Measurements from ENCODE around the gene PTGS2. TPM values are rescaled to one million over a fixed set of nuclear protein-coding genes. Genes with fewer than 3 reads are reported as not detected.
"Not testable (repeated sequence)": the region's sequence is repeated elsewhere in the genome, so short reads cannot be mapped to it uniquely, and the experiment has no call there.

The PTGS2 gene
- total and polyA plus RNA-seq, 2 donors = 14.0 to 31.3 TPM

DNA sequence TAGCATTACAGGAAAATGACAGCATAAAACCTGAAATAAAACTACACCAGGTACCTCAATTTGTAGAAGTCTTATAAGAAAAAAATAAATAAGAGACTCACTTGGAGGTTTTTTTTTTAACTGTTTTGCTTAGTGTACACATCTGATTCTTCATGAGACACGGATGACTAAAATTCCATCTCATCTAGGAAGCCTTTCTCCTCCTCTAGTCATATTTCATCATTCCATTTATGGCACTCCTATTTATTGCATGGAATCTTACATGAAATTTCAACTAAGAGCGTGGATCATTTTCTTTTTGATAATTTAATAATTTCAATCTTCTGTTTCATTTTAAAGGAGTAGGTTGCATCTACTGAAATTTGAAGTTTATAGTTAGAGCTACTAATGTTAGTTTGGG, 1.6 kb upstream of the PTGS2 start:
- Histone ChIP-seq H3K27ac (ENCODE audit: low read depth) (no peak overlapping the region), H3K4me3 (ENCODE audit: low read depth, low read length) (no peak overlapping the region)

DNA sequence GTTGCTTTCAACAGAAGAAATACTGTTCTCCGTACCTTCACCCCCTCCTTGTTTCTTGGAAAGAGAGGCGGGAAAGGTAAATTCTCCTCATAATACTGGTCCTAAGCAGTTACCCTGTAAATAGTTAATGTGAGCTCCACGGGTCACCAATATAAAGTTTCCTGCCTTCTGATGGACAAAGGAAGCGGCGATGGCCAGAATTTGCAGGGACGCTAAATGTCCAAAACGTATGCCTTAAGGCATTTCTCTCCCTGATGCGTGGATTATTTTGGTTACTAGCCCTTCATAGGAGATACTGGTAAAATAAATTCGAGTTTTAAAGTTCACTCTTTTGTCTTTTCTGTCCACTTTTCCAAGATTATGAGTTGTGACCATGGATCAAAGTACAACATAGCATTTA, 898 bp upstream of the PTGS2 start:
- Histone ChIP-seq H3K27ac (ENCODE audit: low read depth) (no peak overlapping the region), H3K4me1 (ENCODE audit: insufficient read depth) (no peaks in the 10 kb centered on the region), H3K4me3 (ENCODE audit: low read depth, low read length) (peak overlapping the region; percentile 61), H3K36me3 (ENCODE audit: insufficient read depth) (no peaks in the 10 kb centered on the region)
- DNase-seq (ENCODE audit: extremely low spot score) = no peak
- 6% methylated on average over 9 of the region's 9 CpGs for WGBS

More for the DNA sequence above, 1.6 kb upstream of the PTGS2 start:
- DNase-seq (ENCODE audit: extremely low spot score) = no peak
- Histone ChIP-seq H3K4me1 (ENCODE audit: insufficient read depth) (no peaks in the 10 kb centered on the region), H3K36me3 (ENCODE audit: insufficient read depth) (no peaks in the 10 kb centered on the region)
- WGBS = 32% methylated on average over 2 of the region's 2 CpGs

DNA sequence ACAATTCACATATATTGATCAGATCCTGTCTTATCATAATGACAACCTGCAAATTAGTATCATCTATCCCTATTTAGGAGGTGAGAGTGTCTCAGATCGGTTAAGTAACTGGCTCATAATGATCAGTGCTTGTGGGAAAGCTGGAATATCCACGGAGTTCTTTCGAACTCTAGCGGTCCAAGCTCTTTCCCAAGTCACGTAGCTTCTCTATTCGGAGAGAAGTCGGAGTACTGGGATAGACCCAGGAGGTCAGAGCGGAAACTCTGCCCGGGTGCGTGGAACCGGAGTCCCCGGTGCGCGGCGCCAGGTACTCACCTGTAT, 339 bp downstream of the PTGS2 start:
- Histone ChIP-seq H3K4me1 (ENCODE audit: insufficient read depth) (no peaks in the 10 kb centered on the region), H3K27ac (ENCODE audit: low read depth) (peak overlapping the region; percentile 83), H3K36me3 (ENCODE audit: insufficient read depth) (peaks cover 3% of the 10 kb centered on the region), H3K4me3 (ENCODE audit: low read depth, low read length) (peak overlapping the region; percentile 61)
- whole genome bisulfite sequencing = under 1% methylated on average over 15 of the region's 15 CpGs
- no peak for DNase-seq (ENCODE audit: extremely low spot score)

DNA sequence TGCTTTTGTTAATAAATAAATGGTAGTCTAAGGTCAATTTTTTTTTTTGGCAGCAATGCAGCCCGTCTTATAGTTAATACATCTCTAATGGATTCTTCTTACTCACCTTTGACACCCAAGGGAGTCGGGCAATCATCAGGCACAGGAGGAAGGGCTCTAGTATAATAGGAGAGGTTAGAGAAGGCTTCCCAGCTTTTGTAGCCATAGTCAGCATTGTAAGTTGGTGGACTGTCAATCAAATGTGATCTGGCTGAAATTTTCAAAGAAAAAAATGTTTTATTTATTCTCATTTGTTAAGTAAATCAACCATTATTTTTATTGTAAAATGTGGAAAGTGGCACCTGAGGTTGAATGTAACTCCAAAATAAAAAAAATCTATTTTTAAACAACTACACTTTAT, 2.1 kb downstream of the PTGS2 start:
- Histone ChIP-seq H3K36me3 (ENCODE audit: insufficient read depth) (peaks cover 6% of the 10 kb centered on the region), H3K4me1 (ENCODE audit: insufficient read depth) (no peaks in the 10 kb centered on the region), H3K27ac (ENCODE audit: low read depth) (no peak overlapping the region), H3K4me3 (ENCODE audit: low read depth, low read length) (no peak overlapping the region)
- DNase-seq (ENCODE audit: extremely low spot score) = no peak
- 75% methylated on average over 2 of the region's 2 CpGs for WGBS

DNA sequence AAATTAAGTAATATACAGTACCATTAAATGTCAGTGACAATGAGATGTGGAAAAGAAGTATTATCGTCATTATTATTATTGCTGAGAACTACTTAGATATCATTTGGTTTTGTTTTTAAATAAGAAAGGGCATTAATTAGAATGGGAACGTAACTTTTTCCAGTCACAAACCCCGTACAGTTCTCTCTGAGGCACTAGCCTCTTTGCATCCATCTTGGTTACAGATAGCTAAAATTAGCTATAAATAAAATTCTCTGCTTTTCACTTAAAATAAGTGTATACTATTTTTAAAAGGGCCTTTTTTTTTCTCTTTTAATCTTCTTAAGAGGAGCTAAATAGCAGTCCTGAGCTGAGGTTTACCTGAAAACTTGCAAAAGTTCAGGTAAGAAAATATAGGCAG, 7.6 kb downstream of the PTGS2 start:
- H3K4me3 ChIP-seq (ENCODE audit: low read depth, low read length) = no peak overlapping the region
- DNase-seq (ENCODE audit: extremely low spot score) = no peak
- WGBS = 94% methylated on average over 3 of the region's 3 CpGs
- no peak overlapping the region for H3K27ac ChIP-seq (ENCODE audit: low read depth)
- H3K4me1 ChIP-seq (ENCODE audit: insufficient read depth) = no peaks in the 10 kb centered on the region
- peaks cover 6% of the 10 kb centered on the region for H3K36me3 ChIP-seq (ENCODE audit: insufficient read depth)

DNA sequence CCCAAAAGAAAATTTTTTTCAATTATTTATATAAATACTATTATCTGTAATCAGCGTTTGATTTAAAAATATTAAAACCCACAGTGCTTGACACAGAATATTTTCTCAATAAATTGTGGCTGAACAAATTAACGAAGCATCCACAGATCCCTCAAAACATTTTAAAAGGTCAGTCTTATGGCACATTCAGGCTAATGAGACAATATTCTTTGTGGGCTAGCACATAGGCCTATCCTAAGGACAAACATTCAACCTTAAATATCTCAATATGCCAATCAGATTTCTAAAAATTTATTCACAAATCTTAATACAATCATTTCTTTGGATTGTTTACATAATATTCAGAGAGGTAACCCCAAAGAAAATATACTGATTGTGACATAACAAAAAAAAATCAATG, 8.1 kb downstream of the PTGS2 start:
- DNase-seq (ENCODE audit: extremely low spot score) = no peak
- H3K4me1 ChIP-seq (ENCODE audit: insufficient read depth) = no peaks in the 10 kb centered on the region
- H3K4me3 ChIP-seq (ENCODE audit: low read depth, low read length) = no peak overlapping the region
- H3K36me3 ChIP-seq (ENCODE audit: insufficient read depth) = peaks cover 6% of the 10 kb centered on the region
- 89% methylated on average over 2 of the region's 2 CpGs for WGBS
- no peak overlapping the region for H3K27ac ChIP-seq (ENCODE audit: low read depth)

DNA sequence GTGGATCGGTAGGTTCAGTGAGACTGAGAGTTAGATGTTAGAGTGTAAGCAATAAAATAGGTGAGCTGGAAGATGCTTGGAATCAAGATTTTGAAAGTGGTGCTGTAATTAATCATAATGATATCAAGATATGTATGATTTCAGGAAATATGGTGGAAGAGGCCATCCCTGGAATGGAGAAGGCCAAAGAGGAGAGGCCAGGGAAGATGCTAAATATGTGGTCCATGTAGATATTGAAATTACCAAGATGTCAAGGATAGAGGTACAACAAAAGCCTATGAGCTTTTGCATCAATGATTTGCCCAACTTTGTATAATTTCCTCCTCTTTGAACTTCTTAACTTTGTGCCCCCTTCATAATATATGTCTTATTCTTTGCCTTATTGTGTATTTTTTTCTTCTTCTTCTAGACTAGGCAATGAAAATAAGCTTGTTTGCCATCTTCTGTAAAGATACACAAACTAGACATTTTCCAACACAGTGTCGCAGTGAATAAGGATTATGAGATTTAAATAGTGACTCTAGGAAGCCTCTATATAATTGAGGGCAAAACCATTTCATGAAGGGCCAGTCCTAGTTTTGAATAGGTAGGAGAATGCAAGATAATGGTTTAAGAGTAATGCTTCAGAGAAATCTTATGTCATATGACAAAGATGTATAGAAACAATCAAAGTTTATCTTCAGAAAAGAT, 8.9 kb downstream of the PTGS2 start:
- Histone ChIP-seq H3K27ac (ENCODE audit: low read depth) (no peak overlapping the region), H3K4me3 (ENCODE audit: low read depth, low read length) (no peak overlapping the region), H3K4me1 (ENCODE audit: insufficient read depth) (no peaks in the 10 kb centered on the region), H3K36me3 (ENCODE audit: insufficient read depth) (peaks cover 6% of the 10 kb centered on the region)
- no peak for DNase-seq (ENCODE audit: extremely low spot score)
- WGBS = 81% methylated on average over 2 of the region's 2 CpGs

DNA sequence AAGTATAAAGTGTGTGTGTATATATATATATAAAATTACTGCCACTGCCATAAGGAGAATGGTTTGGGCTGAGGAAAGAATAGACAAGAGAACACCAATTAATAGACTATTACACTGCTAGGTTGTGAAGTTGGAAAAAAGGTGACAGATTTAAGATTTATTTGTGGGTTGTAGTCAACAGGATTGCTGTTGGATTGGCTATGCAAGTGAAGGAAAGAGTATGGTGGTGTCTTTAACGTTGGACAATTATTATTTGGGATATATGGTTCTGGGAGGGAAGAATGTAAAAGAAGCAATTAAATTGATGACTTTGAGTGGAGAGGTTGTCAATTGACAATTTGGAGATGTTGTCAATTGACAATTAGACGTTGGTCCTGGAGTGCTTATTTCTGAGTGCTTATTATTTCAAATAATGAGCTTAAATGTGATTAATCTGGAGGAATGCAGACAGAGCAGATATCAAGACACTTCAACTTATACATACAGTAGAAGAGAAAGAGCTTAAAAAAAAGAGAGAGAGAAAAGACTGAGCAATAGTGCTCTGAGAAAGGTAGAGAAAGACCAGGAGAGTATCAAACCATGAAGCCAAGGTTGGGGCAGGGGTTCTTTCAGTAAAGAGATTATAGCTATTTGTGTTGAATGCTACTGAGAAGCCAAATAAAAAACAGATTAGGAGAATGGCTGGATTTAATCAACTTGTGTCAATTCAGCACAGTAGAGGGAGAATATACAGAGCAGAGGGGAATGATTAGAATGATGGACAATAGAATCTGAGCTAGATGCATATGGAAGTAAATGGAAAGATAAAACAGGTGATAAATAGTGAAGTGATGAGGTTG, 9.7 kb downstream of the PTGS2 start:
- H3K27ac ChIP-seq (ENCODE audit: low read depth) = no peak overlapping the region
- H3K36me3 ChIP-seq (ENCODE audit: insufficient read depth) = peaks cover 6% of the 10 kb centered on the region
- no peak overlapping the region for H3K4me3 ChIP-seq (ENCODE audit: low read depth, low read length)
- no peaks in the 10 kb centered on the region for H3K4me1 ChIP-seq (ENCODE audit: insufficient read depth)
- DNase-seq (ENCODE audit: extremely low spot score) = no peak
- 63% methylated on average over 2 of the region's 2 CpGs for WGBS

DNA sequence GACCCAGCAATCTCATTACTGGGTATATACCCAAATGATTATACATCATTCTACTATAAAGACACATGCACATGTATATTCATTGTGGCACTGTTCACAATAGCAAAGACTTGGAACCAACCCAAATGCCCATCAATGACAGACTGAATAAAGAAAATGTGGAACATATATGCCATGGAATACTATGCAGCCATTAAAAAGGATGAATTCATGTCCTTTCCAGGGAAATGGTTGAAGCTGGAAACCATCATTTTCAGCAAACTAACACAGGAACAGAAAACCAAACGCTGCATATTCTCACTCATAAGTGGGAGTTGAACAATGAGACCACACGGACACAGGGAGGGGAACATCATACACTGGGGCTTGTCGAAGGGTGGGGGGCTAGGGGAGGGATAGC, 10.4 kb downstream of the PTGS2 start:
- H3K4me3 ChIP-seq (ENCODE audit: low read depth, low read length); H3K36me3 ChIP-seq (ENCODE audit: insufficient read depth); DNase-seq (ENCODE audit: extremely low spot score); H3K27ac ChIP-seq (ENCODE audit: low read depth); H3K4me1 ChIP-seq (ENCODE audit: insufficient read depth): not testable (repeated sequence)
- 90% methylated on average over 3 of the region's 3 CpGs for WGBS

DNA sequence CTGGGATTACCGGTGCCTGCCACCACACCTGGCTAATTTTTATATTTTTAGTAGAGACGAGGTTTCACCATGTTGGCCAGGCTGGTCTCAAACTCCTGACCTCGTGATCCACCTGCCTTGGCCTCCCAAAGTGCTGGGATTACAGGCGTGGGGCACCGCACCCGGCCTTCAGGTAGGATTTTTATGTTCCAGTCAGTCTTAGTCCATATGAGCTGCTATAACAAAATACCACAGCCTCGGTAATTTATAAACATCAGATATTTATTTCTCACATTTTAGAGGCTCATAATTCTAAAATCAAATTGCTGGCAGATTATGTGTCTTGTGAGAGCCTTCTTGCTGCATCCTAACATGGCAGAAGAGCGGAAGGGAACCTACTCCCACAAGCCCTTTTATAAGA, 16.0 kb downstream of the PTGS2 start:
- not testable (repeated sequence) for H3K27ac ChIP-seq (ENCODE audit: low read depth); H3K36me3 ChIP-seq (ENCODE audit: insufficient read depth); DNase-seq (ENCODE audit: extremely low spot score); H3K4me1 ChIP-seq (ENCODE audit: insufficient read depth); H3K4me3 ChIP-seq (ENCODE audit: low read depth, low read length)
- WGBS = 92% methylated on average over 8 of the region's 8 CpGs

DNA sequence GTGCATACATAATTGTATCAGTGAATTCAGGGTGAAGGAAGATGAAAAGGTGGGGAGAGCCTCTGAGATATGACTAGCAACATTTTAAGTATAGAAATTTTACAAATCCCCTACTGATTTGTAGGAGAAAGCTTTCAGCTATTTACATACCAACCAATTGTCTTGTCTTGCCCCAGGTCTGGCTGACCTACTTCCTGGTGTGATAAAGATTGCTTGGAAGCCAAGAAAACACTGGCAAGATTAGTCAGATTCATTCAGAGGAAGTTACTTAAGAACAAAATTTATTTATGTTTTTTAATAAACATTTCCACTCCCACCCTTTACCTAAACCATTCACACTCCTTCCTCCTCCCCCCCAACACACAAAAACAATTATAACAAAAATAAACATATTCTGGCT, 17.5 kb downstream of the PTGS2 start:
- Histone ChIP-seq H3K27ac (ENCODE audit: low read depth) (no peak overlapping the region), H3K4me3 (ENCODE audit: low read depth, low read length) (no peak overlapping the region), H3K36me3 (ENCODE audit: insufficient read depth) (no peaks in the 10 kb centered on the region), H3K4me1 (ENCODE audit: insufficient read depth) (no peaks in the 10 kb centered on the region)
- DNase-seq (ENCODE audit: extremely low spot score) = no peak

DNA sequence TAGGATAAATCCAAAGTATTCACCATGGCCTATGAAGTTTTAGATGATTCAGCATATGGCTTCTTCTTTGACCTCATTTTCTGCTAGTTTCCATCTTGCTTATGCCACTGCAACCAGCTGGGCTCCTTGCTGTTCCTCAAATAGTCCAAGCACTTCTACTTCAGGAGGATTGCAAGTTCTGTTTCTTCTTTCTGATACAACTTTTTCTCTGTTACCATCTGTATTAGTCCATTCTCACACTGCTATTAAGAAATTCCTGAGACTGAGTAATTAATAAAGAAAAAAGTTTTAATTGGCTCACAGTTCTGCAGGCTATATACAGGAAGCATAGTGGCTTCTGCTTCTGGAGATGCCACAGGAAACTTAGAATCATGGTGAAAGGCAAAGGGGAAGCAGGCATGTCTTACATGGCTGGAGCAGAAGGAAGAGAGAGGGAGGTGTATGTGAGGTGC, 20.3 kb downstream of the PTGS2 start:
- no peak for DNase-seq (ENCODE audit: extremely low spot score)
- Histone ChIP-seq H3K27ac (ENCODE audit: low read depth) (no peak overlapping the region), H3K36me3 (ENCODE audit: insufficient read depth) (no peaks in the 10 kb centered on the region), H3K4me3 (ENCODE audit: low read depth, low read length) (no peak overlapping the region), H3K4me1 (ENCODE audit: insufficient read depth) (no peaks in the 10 kb centered on the region)

DNA sequence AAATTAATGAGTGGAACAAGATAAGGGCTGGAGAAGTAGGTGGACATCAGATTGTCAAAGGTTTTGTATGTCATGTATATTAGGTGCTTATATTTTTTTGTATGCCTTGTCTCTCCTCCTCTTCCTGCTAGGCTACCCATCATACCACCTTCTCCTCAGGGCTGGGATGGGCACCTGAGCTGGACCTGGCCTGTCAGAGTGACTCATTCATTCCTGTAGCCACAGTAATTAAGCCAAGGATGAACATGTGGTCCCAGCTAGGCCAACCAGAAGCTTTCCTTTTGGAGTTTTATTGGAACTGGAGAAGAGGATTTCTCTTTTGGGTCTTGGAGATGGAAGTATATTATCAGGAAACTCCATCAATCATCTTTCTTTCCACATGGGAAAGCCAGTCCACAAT, 21.2 kb downstream of the PTGS2 start:
- no peaks in the 10 kb centered on the region for H3K4me1 ChIP-seq (ENCODE audit: insufficient read depth)
- no peak overlapping the region for H3K27ac ChIP-seq (ENCODE audit: low read depth)
- no peaks in the 10 kb centered on the region for H3K36me3 ChIP-seq (ENCODE audit: insufficient read depth)
- no peak overlapping the region for H3K4me3 ChIP-seq (ENCODE audit: low read depth, low read length)
- no peak for DNase-seq (ENCODE audit: extremely low spot score)

DNA sequence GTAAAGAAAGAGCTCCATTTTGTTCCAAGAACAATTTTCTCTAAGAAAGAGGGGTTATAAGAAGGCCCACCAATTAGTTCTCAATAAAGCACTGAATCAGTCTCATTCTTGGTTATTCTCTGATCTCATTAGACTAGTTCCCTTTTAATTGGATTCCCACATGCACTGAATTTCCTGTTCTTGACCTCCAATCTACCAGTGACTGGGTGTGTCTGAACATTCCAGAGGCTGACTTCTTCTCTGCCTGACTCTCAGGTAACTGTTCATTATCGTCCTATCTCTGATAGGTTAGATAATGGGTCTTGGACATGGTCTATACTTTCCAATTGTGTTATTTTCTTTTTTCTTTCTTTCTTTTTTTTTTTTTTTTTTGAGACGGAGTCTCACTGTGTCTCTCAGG, 22.7 kb downstream of the PTGS2 start:
- no peaks in the 10 kb centered on the region for H3K36me3 ChIP-seq (ENCODE audit: insufficient read depth)
- no peaks in the 10 kb centered on the region for H3K4me1 ChIP-seq (ENCODE audit: insufficient read depth)
- no peak for DNase-seq (ENCODE audit: extremely low spot score)
- H3K4me3 ChIP-seq (ENCODE audit: low read depth, low read length) = no peak overlapping the region
- H3K27ac ChIP-seq (ENCODE audit: low read depth) = no peak overlapping the region
- WGBS = 90% methylated on average over 2 of the region's 2 CpGs
